K562 (cell line): ENCODE data around the gene CCL19. TPM values are rescaled to one million over a fixed set of nuclear protein-coding genes. Genes with fewer than 3 reads are reported as not detected.

Experiments
- ATAC-seq: fragments of 200-7000 bp; cut with Tn5 transposase; 3 replicates; pipeline ENCODE4 v1.9.1; 2020; ENCODE audit warnings: moderate library complexity
- BruUV-seq: library from RNA; stranded (reverse); fragments of 400-500 nt; replicated peaks from 2 replicates; lab custom pipeline; 2021; lab: Mats Ljungman, UMichigan
- CTCF ChIA-PET: fragments of 300-600 bp; formaldehyde crosslinking; extraction: SDS; loops from one replicate; lab custom pipeline; 2021; ENCODE audit warnings: low intra/inter-chr PET ratio; lab: Yijun Ruan, JAX
- POLR2A ChIA-PET: fragments of 300-600, 350-650 bp; sonication (Branson Sonifier 250); formaldehyde crosslinking; extraction: SDS; loops from one replicate; lab custom pipeline; 2021; ENCODE audit warnings: antibody characterized with exemption, inconsistent platforms; lab: Yijun Ruan, JAX
- DNase-seq, 4 experiments: peaks; one replicate each; pipeline versions ENCODE4 v3.0.0 to v3.0.0-alpha.2; 2011 to 2018; ENCODE audit warnings: low spot score in 3 of 4, mixed read lengths in 3 of 4; ENCODE audit errors: extremely low read depth in 1 of 4
- FAIRE-seq: peaks from 2 replicates; lab custom pipeline; 2011; peaks lifted over from hg19 to GRCh38; lab: Jason Lieb, UNC
- H2AFZ ChIP-seq: 2 replicates; pipeline ENCODE4 v1.6.0; 2011; ENCODE audit warnings: low read depth, low read length, control low read depth, inconsistent platforms
- H3K27ac ChIP-seq: fragments of 200-600 bp; 3 replicates; pipeline ENCODE4 v1.8.0; 2011; ENCODE audit warnings: low read depth, mild to moderate bottlenecking, control low read depth, inconsistent platforms, low read length, moderate library complexity, mixed read lengths; ENCODE audit errors: extremely low read depth
- H3K27me3 ChIP-seq, 2 experiments: fragments of 300-600 bp in 1 of 2; 2 replicates in 1 of 2; 3 replicates in 1 of 2; pipeline versions ENCODE4 v1.6.0 to v1.8.0; 2011; ENCODE audit warnings: inconsistent platforms in 2 of 2, low read length in 2 of 2, mild to moderate bottlenecking in 1 of 2, mixed read lengths in 1 of 2, moderate library complexity in 1 of 2; ENCODE audit not compliant: control insufficient read depth in 2 of 2, insufficient read depth in 2 of 2
- H3K36me3 ChIP-seq: fragments of 300-600 bp; 3 replicates; pipeline ENCODE4 v1.8.0; 2011; ENCODE audit warnings: mild to moderate bottlenecking, low read length, inconsistent platforms; ENCODE audit not compliant: control insufficient read depth, insufficient read depth
- H3K4me1 ChIP-seq, 2 experiments: fragments of 200-600 bp in 1 of 2; replicated peaks in 1 of 2; 2 replicates in 1 of 2; 3 replicates in 1 of 2; pipeline versions ENCODE4 v1.5.1 to v1.8.0; 2011; ENCODE audit warnings: inconsistent platforms in 2 of 2, low read length in 2 of 2, mild to moderate bottlenecking in 1 of 2, mixed read lengths in 1 of 2, moderate library complexity in 1 of 2; ENCODE audit not compliant: control insufficient read depth in 2 of 2, insufficient read depth in 2 of 2
- H3K4me2 ChIP-seq: 2 replicates; pipeline ENCODE4 v1.6.1; 2011; ENCODE audit warnings: low read length, control low read depth, inconsistent platforms, mixed read lengths; ENCODE audit not compliant: insufficient read depth
- H3K4me3 ChIP-seq: fragments of 200-600 bp; sonication (generic), shearing (Covaris generic); 2 replicates; pipeline ENCODE4 v1.5.1; 2016; ENCODE audit warnings: control low read depth, inconsistent platforms
- H3K79me2 ChIP-seq: fragments of 200-600 bp; 3 replicates; pipeline ENCODE4 v1.8.0; 2011; ENCODE audit warnings: low read length, inconsistent platforms; ENCODE audit not compliant: control insufficient read depth, insufficient read depth
- H3K9ac ChIP-seq, 2 experiments: 2 replicates each; pipeline versions ENCODE4 v1.6.0 to v1.6.1; 2011; ENCODE audit warnings: low read depth in 2 of 2, low read length in 2 of 2, control low read depth in 1 of 2, inconsistent platforms in 1 of 2, mild to moderate bottlenecking in 1 of 2, mixed read lengths in 1 of 2; ENCODE audit not compliant: insufficient read depth in 1 of 2
- H3K9me1 ChIP-seq: one replicate; pipeline ENCODE4 v1.6.0; 2011; ENCODE audit warnings: inconsistent platforms, mild to moderate bottlenecking, low read length, moderate library complexity; ENCODE audit not compliant: control insufficient read depth, insufficient read depth
- H3K9me3 ChIP-seq: replicated peaks from 2 replicates; pipeline ENCODE4 v1.5.1; 2011; ENCODE audit warnings: low read depth, low read length, inconsistent platforms; ENCODE audit not compliant: control insufficient read depth, insufficient read depth
- H4K20me1 ChIP-seq: replicated peaks from 2 replicates; pipeline ENCODE4 v1.6.1; 2011; ENCODE audit warnings: low read length, inconsistent platforms, mixed read lengths; ENCODE audit not compliant: control insufficient read depth, insufficient read depth
- ARID4B ChIP-seq: sonication (generic); formaldehyde crosslinking; IDR thresholded peaks from 2 replicates; pipeline ENCODE4 v1.8.0; 2022; ENCODE audit warnings: mild to moderate bottlenecking, missing genetic modification reagents
- HDAC8 ChIP-seq: fragments of 450-650 bp; IDR thresholded peaks from 2 replicates; pipeline ENCODE4 v1.6.1; 2016; ENCODE audit warnings: mild to moderate bottlenecking, missing genetic modification characterization, moderate library complexity, missing compliant biosample characterization
- HNRNPLL ChIP-seq: fragments of 200-400 bp; formaldehyde crosslinking; IDR thresholded peaks from 2 replicates; pipeline ENCODE4 v1.6.1; 2017; ENCODE audit warnings: low read length, low read depth, mild to moderate bottlenecking; ENCODE audit not compliant: poor library complexity, severe bottlenecking
- SIN3B ChIP-seq: fragments of 450-650 bp; IDR thresholded peaks from 2 replicates; pipeline ENCODE4 v1.6.1; 2017; ENCODE audit warnings: low read depth, mild to moderate bottlenecking, moderate library complexity
- ZFP36 ChIP-seq: fragments of 150-350 bp; IDR thresholded peaks from 2 replicates; pipeline ENCODE4 v1.6.1; 2018; ENCODE audit warnings: low read length, low read depth; ENCODE audit not compliant: partially characterized antibody
- WGBS: fragments of 100-300 bp; shearing (Covaris generic); methylation state at CpG from one replicate; pipeline ENCODE4 v1.1.6; 2016; ENCODE audit warnings: low coverage, mixed read lengths; ENCODE audit not compliant: insufficient coverage; ENCODE audit errors: missing lambda C conversion rate; 5-methylcytosine and 5-hydroxymethylcytosine counted together
- in situ Hi-C: fragments of 300-500 bp; cut with MboI; formaldehyde crosslinking; loops from 4 replicates; pipeline ENCODE4 v1.15.0; 2018; ENCODE audit warnings: inconsistent platforms, mixed read lengths
- intact Hi-C: fragments of 100-400 bp; cut with micrococcal nuclease; formaldehyde crosslinking; loops from 2 replicates; pipeline ENCODE4 v1.14.2; 2022
- polyA plus RNA-seq, 8 experiments: library from polyadenylated mRNA; depleted of rRNA in 4 of 8; stranded (reverse) in 5 of 8; unstranded in 3 of 8; fragments of >200 nt; fragmentation: Nextera tagmentation in 2 of 8; fragmentation: Illumina TruSeq in 1 of 8; extraction: Ambion mirVana in 2 of 8; extraction: Trizol in 1 of 8; gene quantifications; 2 replicates each; pipeline versions ENCODE4 v1.2.1 to v1.2.3, GENCODE V29; 2011 to 2014; ENCODE audit warnings: inconsistent platforms in 1 of 8, missing spikeins in 1 of 8
- total RNA-seq, 7 experiments: library from RNA; depleted of rRNA in 6 of 7; stranded (reverse); fragments of >200 nt in 6 of 7; fragmentation: Illumina TruSeq in 2 of 7; extraction: Trizol in 2 of 7; gene quantifications; 2 replicates each; pipeline versions ENCODE4 v1.2.1 to v1.2.3, GENCODE V29; 2011 to 2021; ENCODE audit warnings: low replicate concordance in 1 of 7

The CCL19 gene
- total and polyA plus RNA-seq, 9 of the 15 experiments (the other 6 are each of a cell fraction or from before 2014, with no cell fraction given) = not detected

- TF ChIP-seq ARID4B = no peak
- TF ChIP-seq HNRNPLL = no peak
- TF ChIP-seq SIN3B = no peak
Measured at GRCh38 chr9:34689116-34689470, 2.0 kb downstream of the CCL19 start (continued).

GRCh38 chr9:34688329-34689115, 2.6 kb downstream of the CCL19 start:
- no TSS peak for BruUV-seq
- Histone ChIP-seq H3K4me2 (no peak overlapping the region), H3K9me1 (no peaks in the 10 kb centered on the region), H3K4me3 (no peak overlapping the region), H2AFZ (no peak overlapping the region), H3K79me2 (no peaks in the 10 kb centered on the region), H3K27ac (no peak overlapping the region), H4K20me1 (peaks cover 3% of the 10 kb centered on the region; the same call in 1 of the 2 replicates)
- FAIRE-seq (no peak), ATAC-seq (no peak)
- WGBS = 21% methylated on average over 5 of the region's 5 CpGs
- POLR2A ChIA-PET = no interaction called here
- CTCF ChIA-PET = no interaction called here
- no peak for TF ChIP-seq HDAC8 (tag)
- peak; percentile 62 for TF ChIP-seq ZFP36
- TF ChIP-seq, all 486 proteins: peak for 1
- Histone ChIP-seq H3K27me3 (no peaks in the 10 kb centered on the region), H3K9ac (no peak overlapping the region; a peak in 1 of 4 replicates), H3K9me3 (no peaks in the 10 kb centered on the region), H3K4me1 (no peaks in the 10 kb centered on the region), H3K36me3 (no peaks in the 10 kb centered on the region)
- in situ Hi-C loops (no loop called here), intact Hi-C loops (no loop called here)
- no peak for DNase-seq
